Raji (cell line): Measurements from ENCODE around the gene NRSN2.

Source experiments
- POLR2A ChIP-seq: IDR thresholded peaks from 2 replicates; pipeline ENCODE4 v1.6.1; 2011; ENCODE audit warnings: low read depth, low read length, control low read depth; ENCODE audit not compliant: insufficient read depth

The NRSN2 gene

DNA sequence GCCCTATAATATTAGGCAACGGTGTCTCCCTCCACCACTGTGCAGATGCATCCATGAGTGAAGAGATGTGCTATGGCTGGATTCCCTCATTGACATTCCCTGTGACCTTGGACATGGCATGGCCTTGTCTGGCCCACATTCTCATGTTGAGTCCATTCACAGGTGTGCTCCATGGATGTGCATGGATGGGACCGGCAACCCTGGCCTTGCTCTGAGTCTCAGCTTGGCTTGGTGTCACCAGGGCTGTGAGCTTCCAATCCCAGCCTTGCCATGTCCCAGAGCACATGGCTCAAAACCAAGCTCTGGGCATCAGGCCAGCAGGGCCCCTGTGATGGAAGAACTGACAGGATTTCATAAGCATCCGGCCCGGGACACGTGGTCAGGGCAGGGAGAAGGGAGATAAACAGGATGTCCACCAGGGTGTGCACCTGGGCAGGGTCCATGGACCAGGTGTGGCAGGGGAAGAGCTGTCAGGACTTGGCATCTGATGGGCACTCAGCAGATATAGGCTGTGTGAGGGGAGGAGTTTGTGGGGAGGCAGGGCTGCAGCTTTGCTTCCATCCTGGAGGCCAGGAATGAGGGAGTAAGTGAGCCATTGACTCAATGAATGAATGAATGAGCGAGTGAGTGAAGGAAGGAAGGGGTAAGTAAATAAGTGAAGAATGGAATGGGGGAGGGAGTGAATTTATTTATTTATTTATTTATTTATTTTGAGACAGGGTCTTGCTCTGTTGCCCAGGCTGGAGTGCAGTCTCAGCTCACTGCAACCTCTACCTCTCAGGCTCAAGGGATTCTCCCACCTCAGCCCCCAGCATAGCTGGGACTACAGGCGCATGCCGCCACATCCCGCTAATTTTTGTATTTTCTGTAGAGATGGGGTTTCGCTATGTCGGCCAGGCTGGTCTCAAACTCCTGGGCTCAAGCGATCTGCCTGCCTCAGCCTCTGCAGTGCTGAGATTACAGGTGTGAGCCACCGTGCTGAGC, 15.7 kb downstream of the NRSN2 start:
- no peak for TF ChIP-seq POLR2A

DNA sequence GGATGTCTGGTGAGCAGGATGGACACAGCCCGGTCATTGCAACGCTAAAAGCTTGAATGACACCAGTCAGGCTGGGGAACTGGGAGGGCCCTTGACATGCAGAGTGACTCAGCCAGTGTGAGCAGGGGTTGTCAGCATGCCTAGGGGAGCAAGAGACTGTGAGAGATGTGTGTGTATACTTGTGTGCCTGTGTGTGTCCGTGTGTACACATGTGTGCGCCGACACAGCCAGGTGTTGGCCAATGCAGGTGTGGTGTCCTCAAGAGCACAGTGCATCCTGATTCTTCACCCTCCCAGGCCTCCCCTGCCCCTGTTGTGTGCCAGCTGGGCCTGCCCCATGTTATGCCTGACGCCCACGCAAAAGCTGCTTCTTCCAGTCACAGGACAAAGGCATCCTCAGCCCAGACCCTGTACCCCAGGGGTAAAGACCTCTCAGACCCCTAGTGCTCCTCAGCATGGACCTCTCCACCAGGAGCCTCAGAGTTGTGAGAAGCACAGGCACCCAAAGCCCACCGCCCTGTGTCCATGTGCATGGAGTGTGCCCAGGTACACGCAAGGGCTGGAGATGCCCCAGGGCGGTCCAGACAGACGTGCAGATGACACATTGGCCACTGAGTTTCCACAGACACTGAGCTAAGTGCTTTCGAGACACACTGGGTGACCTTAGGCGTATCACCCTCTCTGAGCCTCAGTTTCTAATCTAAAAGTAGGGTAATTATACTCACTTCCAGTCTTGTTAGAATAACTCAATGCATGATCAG, 16.6 kb downstream of the NRSN2 start:
- TF ChIP-seq POLR2A: no peak

DNA sequence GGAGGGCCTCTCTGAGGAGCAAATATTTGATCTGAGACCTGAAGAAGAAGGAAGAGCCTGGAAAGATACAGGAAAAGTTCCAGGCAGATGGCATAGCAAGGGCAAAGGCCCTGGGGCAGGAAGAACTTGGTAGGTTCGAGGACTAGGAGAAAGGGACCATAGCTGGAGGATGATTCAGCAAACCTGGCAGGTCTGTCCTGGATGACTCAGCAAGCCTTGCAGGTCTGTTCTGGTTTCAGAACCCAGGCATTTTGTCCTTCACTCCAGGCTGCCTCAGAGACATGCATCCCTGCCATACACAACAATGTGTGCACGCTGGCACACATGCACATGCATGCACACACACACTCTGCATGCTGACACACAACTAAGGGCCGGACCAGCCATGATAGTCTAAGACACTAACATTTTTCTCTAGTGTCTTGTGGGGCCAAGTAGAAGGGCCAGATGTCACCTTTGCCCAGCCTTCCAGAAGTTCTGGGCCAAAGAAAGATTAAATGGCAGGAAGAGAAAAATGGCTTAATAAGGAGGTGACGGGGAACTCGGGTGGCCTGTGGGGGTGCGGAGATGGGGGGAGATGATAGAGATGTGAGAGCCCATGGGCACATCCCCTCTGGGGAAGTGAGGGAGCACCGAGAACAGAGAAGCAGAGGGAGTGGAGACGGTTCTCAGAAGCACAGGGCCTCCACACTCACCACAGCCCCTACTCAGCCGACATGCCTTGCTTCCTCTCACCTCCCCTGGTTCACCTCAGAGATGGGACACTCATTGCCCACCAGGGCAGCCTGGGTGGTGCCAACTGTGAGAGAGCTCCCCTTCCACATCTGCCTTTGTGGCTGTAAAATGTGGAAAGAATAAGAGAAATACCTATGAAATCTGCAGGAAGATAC, 18.2 kb downstream of the NRSN2 start:
- no peak for TF ChIP-seq POLR2A

DNA sequence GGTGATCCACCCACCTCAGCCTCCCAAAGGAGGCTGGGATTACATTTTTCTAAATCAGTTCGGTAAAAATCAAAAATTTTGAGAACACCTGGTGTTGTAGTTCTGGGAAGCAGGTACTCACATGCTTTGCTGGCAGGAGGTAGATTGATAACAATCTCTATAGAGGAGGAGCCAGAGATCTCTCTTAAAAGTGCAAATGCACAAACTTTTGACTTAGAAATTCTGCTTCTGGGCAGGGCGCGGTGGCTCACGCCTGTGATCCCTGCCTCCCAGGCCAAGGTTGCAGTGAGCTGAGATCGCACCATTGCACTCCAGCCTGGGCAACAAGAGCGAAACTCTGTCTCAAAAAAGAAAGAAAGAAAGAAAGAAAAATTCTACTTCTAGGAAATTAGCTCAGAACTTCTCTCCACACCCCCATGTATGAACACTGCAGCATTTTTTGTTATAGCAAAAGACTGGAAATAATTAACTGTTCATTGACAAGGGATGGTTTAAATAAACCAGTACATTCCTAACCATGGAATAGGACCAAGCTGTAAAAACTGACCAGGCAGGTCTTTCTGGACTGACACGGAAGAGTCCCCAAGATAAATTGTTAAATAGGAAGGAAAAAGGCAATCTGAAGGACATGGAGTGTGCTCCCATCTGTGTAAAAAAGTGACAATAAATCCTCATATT, 19.3 kb downstream of the NRSN2 start:
- TF ChIP-seq POLR2A: no peak

DNA sequence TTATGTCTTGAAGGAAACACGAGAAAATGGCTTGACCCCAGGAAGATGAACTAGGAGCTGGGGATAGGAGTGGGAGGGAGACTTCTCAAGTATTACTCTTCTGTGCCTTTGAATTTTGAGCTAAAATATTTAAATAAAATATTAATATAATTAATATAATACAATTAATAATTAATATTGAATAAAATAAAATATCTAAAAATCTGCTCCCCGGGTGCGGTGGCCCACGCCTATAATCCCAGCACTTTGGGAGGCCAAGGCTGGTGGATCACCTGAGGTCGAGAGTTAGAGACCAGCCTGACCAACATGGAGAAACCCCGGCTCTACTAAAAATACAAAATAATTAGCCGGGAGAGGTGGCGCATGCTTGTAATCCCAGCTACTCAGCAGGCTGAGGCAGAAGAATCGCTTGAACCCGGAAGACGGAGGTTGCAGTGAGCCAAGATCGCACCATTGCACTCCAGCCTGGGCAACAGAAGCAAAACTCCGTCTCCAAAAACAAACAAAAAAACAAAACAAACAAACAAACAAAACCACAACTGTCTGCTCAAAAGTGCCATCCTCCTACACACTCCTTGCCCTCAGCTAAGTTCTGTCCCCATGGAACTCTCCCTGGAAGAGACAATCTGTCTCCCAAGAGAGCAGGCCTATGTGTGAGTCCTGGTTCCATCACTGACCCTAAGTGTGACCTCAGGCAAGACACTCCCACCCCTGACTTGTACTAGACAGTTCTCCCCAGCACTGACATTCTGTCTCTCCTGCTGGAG, 20.0 kb downstream of the NRSN2 start:
- no peak for TF ChIP-seq POLR2A

DNA sequence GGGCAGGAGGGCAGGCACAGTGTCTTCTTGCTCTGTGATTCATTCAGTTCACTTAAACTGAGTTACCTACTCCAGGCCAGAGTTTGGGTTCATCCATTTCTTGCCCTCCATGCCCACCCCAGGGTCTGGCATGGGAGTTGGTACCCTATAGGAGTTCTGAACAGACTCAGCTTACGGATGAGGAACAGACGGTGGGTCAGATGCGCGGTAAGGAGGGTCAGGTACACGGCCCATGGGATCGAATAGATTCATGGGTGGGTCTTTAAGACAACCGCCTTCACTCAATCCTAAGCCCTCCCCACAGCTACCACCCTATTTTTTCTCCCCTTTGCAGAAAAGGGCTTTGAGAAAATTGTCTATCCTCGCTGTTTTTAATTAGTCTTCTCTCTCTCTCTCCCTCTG, 20.6 kb downstream of the NRSN2 start:
- no peak for TF ChIP-seq POLR2A

DNA sequence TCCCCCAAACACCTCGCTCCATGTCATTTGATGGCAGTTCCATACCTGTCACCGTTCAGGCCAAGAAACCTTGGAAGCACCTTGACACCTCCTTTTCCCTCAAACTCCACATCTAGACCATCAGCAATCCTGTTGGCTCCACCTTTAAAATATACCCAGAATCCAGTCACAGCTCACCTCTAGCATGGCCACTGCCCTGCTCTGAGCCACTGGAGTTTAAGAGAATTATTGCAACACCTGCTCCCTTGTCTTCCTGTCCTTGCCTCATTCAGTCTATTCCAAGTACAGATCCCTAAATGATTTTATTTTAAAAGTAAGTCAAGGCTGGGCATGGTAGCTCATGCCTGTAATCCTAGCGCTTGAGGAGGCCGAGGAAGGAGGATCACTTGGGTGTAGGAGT, 22.0 kb downstream of the NRSN2 start:
- TF ChIP-seq POLR2A: no peak

DNA sequence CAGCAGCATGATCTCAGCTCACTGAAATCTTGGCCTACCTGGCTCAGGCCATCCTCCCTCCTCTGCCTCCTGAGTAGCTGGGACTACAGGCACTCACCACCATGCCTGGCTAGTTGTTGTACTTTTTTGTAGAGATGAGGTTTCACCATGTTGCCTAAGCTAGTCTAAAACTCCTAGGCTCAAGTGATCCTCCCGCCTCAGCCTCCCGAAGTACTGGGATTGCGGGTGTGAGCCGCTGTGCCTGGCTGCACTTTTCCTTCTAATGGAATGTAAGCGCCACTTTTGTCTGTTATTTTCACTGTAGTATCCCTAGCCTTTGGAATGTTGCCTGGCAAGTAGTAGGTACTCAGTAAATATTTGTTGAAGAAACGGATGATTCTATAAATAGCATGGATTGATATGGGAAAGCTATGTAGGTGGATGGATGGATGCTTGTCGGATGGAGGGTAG, 23.3 kb downstream of the NRSN2 start:
- TF ChIP-seq POLR2A: no peak

DNA sequence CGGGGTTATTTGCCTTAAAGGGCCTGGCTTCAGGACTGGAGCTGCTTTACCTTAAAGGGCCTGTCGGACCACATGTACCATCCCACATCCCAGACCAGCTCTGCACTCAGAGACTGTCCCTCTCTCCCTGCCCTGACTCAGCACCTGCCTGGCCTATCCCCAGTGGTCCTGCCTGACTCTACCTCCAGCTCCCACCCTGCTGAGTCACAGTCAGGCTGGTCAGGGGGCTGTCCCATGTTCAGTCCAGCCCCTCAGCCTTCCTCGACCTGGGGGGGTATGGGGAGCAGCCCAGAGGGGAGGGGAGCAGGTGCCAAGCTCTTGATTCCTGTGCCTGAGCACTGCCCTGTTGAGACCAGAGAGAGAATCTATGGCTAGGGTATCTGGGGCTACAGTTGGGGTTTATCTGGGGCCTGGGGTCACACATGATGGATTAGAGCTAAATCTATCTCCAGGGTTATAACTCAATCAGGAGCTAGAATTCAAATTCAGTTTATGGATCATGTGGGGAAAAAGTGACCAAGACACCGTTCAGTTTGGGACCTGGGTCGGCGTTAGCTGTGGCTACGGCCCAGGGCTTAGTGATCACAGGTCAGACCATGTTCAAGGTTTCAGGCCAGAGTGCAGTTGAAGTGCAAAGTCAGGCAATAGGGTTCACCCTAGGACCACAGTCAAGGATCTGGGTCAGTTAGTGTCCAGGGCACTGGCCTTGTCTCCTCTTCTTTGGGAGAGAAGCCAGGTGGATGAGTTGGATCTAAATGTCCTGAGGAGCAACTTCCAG, 24.3 kb downstream of the NRSN2 start:
- TF ChIP-seq POLR2A: no peak

DNA sequence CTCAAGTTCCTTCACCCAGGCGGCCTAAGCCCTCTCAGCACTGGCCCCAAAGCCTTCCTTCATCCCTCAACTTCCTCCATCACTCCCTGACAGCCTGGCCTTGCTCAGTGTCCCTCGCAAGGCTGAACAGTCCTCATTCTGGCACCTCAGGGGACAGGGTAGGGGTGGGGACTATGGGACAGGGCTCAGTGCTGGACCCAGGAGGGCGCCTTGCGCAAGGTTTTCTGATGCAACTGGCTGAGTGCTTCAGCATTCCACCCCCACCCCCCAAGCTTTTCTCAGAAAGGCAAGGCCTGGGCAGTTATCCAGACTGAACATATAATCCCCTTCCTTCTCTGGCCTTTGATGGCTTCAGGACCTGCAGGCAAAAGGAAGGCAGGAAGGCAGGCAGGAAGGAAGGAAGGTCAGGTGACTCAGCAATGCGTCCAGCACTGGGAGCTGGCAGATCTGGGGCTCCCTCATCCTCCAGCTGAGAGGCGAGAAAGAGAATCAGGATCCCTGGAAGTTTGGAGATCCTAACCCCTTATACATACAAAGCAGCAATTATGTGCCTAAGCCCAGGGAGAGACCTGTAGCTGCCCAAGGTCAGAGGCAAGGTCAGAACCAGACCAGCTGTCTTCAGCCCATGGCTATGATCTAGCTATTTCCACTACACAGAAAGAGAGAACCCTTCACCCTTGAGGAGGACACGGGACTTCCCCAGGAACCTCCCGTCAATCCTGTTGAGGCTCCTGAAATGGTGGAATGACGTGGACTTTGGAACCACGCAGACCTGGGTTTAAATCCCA, 25.0 kb downstream of the NRSN2 start:
- no peak for TF ChIP-seq POLR2A

DNA sequence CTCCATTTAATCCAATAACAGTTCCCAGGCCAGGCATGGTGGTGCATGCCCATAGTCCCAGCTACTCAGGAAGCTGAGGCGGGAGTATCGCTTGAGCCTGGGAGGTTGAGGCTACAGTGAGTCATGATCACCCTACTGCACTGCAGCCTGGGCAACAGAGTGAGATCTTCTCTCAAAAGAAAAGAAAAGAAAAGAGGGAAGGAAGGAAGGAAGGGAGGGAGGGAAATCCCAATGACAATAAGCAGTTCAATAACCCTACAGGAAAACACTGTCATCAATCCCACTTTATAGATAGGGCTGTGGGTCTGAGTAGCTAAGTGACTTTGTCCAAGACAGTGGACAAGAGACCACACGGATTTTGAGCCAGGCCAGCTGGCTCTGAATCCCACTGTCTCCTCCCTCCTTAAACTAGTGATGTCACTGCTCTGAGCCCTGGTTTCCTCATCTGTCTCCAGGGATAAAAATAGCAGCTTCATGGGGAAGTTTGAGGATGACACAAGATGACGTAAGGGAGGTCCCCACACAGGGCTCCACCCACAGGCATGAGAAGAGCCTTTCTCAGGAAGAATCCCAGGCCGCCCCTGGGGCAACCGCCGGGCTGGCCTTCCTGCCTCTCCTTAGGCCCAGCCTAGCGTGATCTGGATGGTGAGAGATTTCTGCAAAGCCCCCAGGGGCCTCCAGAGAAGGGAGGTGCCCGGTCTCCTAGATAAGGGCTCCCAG, 26.4 kb downstream of the NRSN2 start:
- no peak for TF ChIP-seq POLR2A

DNA sequence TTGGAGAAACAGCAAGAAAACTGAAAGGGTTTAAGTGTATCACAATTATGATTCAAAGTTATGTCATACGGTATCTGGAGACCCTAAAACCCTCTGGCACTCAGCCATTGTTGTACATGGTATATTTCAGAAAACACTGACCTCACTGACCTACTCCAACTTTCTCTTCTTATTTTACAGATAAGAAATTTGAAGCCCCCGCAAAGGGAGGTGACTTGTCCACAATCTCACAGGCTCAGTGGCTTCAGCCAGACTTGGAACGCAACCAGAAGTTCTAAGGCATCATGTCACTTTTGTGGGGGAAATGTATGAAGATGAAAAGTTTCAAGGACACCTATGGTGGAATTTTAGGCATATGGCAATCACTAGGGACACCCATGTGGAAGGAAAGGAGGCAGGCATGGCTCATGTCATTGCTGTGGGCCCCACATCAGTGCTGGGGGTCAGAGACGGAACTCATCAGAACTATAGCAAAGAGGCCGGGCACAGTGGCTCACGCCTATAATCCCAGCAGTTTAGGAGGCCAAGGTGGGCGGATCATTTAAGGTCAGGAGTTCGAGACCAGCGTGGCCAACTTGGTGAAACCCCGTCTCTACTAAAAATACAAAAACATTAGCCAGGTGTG, 28.5 kb downstream of the NRSN2 start:
- no peak for TF ChIP-seq POLR2A
